GM23338 (cell line): Measurements from ENCODE around the gene RYR2. TPM values are rescaled to one million over a fixed set of nuclear protein-coding genes. Genes with fewer than 3 reads are reported as not detected.

Source experiments
- ATAC-seq: fragments of 200-7000 bp; cut with Tn5 transposase; 3 replicates; pipeline ENCODE4 v1.9.1; 2020
- DNase-seq: peaks from one replicate; pipeline ENCODE4 v3.0.0-alpha.2; 2015; ENCODE audit warnings: low spot score
- H2AFZ ChIP-seq: fragments of 200-600 bp; sonication (generic); 2 replicates; pipeline ENCODE4 v1.8.0; 2016; ENCODE audit warnings: antibody characterized with exemption, mild to moderate bottlenecking, moderate library complexity
- H3F3A ChIP-seq: fragments of 200-600 bp; sonication (generic); replicated peaks from 2 replicates; pipeline ENCODE4 v1.8.0; 2017; ENCODE audit warnings: antibody characterized with exemption, mixed run types, low read depth
- H3K27ac ChIP-seq: fragments of 200-600 bp; sonication (generic); 2 replicates; pipeline ENCODE4 v1.6.1; 2016; ENCODE audit warnings: low read depth
- H3K27me3 ChIP-seq: fragments of 200-600 bp; sonication (generic); 2 replicates; pipeline ENCODE4 v1.8.0; 2016; ENCODE audit warnings: mild to moderate bottlenecking, mixed run types, moderate library complexity; ENCODE audit not compliant: insufficient read depth
- H3K36me3 ChIP-seq: fragments of 200-600 bp; sonication (generic); 2 replicates; pipeline ENCODE4 v1.8.0; 2016; ENCODE audit warnings: mild to moderate bottlenecking; ENCODE audit not compliant: insufficient read depth
- H3K4me1 ChIP-seq: fragments of 200-600 bp; sonication (generic); 2 replicates; pipeline ENCODE4 v1.8.0; 2016; ENCODE audit warnings: mild to moderate bottlenecking, moderate library complexity; ENCODE audit not compliant: insufficient read depth
- H3K4me2 ChIP-seq: fragments of 200-600 bp; sonication (generic); 2 replicates; pipeline ENCODE4 v1.7.1; 2017; ENCODE audit warnings: mixed run types
- H3K4me3 ChIP-seq: fragments of 200-600 bp; sonication (generic); 2 replicates; pipeline ENCODE4 v1.6.1; 2016; ENCODE audit warnings: mixed run types
- H3K79me2 ChIP-seq: fragments of 200-600 bp; sonication (generic); replicated peaks from 2 replicates; pipeline ENCODE4 v1.8.0; 2017; ENCODE audit warnings: mild to moderate bottlenecking; ENCODE audit not compliant: insufficient read depth
- H3K9me2 ChIP-seq: fragments of 200-600 bp; sonication (generic); 2 replicates; pipeline ENCODE4 v1.8.0; 2017; ENCODE audit not compliant: insufficient read depth
- H4K20me1 ChIP-seq: fragments of 200-600 bp; sonication (generic); replicated peaks from 2 replicates; pipeline ENCODE4 v1.8.0; 2017; ENCODE audit warnings: mild to moderate bottlenecking; ENCODE audit not compliant: insufficient read depth
- H3K27ac Mint-ChIP-seq: 2 replicates; pipeline ENCODE4 v1.8.0; 2020; ENCODE audit warnings: inconsistent platforms, mild to moderate bottlenecking, moderate library complexity, mixed read lengths
- H3K27me3 Mint-ChIP-seq: 3 replicates; pipeline ENCODE4 v1.8.0; 2022; ENCODE audit warnings: low read depth, mild to moderate bottlenecking, moderate library complexity, mixed read lengths, inconsistent platforms; ENCODE audit not compliant: insufficient read depth, poor library complexity
- H3K36me3 Mint-ChIP-seq: 3 replicates; pipeline ENCODE4 v1.8.0; 2021; ENCODE audit warnings: low read depth, mild to moderate bottlenecking, inconsistent platforms, moderate library complexity, mixed read lengths
- H3K4me1 Mint-ChIP-seq: 3 replicates; pipeline ENCODE4 v1.8.0; 2020; ENCODE audit warnings: mild to moderate bottlenecking, inconsistent platforms, mixed read lengths
- H3K4me3 Mint-ChIP-seq: 3 replicates; pipeline ENCODE4 v1.8.0; 2021; ENCODE audit warnings: moderate library complexity, mild to moderate bottlenecking, inconsistent platforms, mixed read lengths
- H3K9me3 Mint-ChIP-seq: 3 replicates; pipeline ENCODE4 v1.8.0; 2020; ENCODE audit warnings: moderate library complexity, mild to moderate bottlenecking, inconsistent platforms, mixed read lengths
- CREB1 ChIP-seq: fragments of 250-450 bp; sonication (Bioruptor Pico); IDR thresholded peaks from 2 replicates; pipeline ENCODE4 v1.5.0; 2020; ENCODE audit warnings: low read depth, mild to moderate bottlenecking, moderate library complexity
- EZH2 ChIP-seq: fragments of 200-600 bp; sonication (generic); IDR thresholded peaks from one replicate; pipeline ENCODE4 v1.8.0; 2017; ENCODE audit warnings: antibody characterized with exemption, mild to moderate bottlenecking, low read depth; ENCODE audit not compliant: unreplicated experiment
- EZH2phosphoT487 ChIP-seq: fragments of 200-600 bp; sonication (generic); IDR thresholded peaks from one replicate; pipeline ENCODE4 v1.8.1; 2018; ENCODE audit warnings: antibody characterized with exemption; ENCODE audit not compliant: unreplicated experiment
- JUNB ChIP-seq: IDR thresholded peaks from one replicate; pipeline ENCODE4 v1.6.1; 2016; ENCODE audit warnings: antibody characterized with exemption; ENCODE audit not compliant: unreplicated experiment
- NANOG ChIP-seq: IDR thresholded peaks from 2 replicates; pipeline ENCODE4 v1.6.1; 2016; ENCODE audit warnings: antibody characterized with exemption, borderline replicate concordance
- POLR2AphosphoS5 ChIP-seq: IDR thresholded peaks from 2 replicates; pipeline ENCODE4 v1.6.1; 2016; ENCODE audit warnings: antibody characterized with exemption, low read depth
- STAT1 ChIP-seq: IDR thresholded peaks from one replicate; pipeline ENCODE4 v1.6.1; 2016; ENCODE audit warnings: antibody characterized with exemption; ENCODE audit not compliant: unreplicated experiment
- ZNF114 ChIP-seq: fragments of 250-450 bp; sonication (Bioruptor Pico); IDR thresholded peaks from 2 replicates; pipeline ENCODE4 v1.5.0; 2020; ENCODE audit warnings: mild to moderate bottlenecking, moderate library complexity
- ZNF331 ChIP-seq: fragments of 250-450 bp; sonication (Bioruptor Pico); IDR thresholded peaks from 2 replicates; pipeline ENCODE4 v1.5.0; 2020; ENCODE audit warnings: low read depth, mild to moderate bottlenecking, moderate library complexity
- polyA plus RNA-seq: library from polyadenylated mRNA; unstranded; fragments of >200 nt; fragmentation: Nextera tagmentation; extraction: Ambion mirVana; gene quantifications from 2 replicates; pipeline ENCODE4 v1.2.1, GENCODE V29; 2016
- total RNA-seq: library from RNA; depleted of rRNA; stranded (reverse); fragments of >200 nt; shearing (Covaris generic); gene quantifications from 2 replicates; pipeline ENCODE4 v1.2.3, GENCODE V29; 2014
- TF ChIP-seq, protein P1 (sequence below): IDR thresholded peaks from 2 replicates; pipeline ENCODE4 v1.6.1; 2016; ENCODE audit warnings: antibody characterized with exemption
- TF ChIP-seq, protein P2 (sequence below): IDR thresholded peaks from one replicate; pipeline ENCODE4 v1.6.1; 2018; ENCODE audit warnings: antibody characterized with exemption; ENCODE audit not compliant: unreplicated experiment
- TF ChIP-seq, protein P3 (sequence below): fragments of 250-450 bp; sonication (Bioruptor Pico); IDR thresholded peaks from 2 replicates; pipeline ENCODE4 v1.5.0; 2020; ENCODE audit warnings: mild to moderate bottlenecking, moderate library complexity
- TF ChIP-seq, protein P4 (sequence below), 2 experiments: fragments of 200-600 bp in 1 of 2; sonication (generic) in 1 of 2; conservative IDR thresholded peaks; 2 replicates each; pipeline versions ENCODE4 v1.5.1 to v1.6.1; 2016 to 2017; ENCODE audit warnings: antibody characterized with exemption in 2 of 2, low read depth in 2 of 2, mild to moderate bottlenecking in 2 of 2, moderate library complexity in 1 of 2

The RYR2 gene
- total and polyA plus RNA-seq, 2 experiments from 2014 or later, result 8.9 to 10.0 TPM

DNA sequence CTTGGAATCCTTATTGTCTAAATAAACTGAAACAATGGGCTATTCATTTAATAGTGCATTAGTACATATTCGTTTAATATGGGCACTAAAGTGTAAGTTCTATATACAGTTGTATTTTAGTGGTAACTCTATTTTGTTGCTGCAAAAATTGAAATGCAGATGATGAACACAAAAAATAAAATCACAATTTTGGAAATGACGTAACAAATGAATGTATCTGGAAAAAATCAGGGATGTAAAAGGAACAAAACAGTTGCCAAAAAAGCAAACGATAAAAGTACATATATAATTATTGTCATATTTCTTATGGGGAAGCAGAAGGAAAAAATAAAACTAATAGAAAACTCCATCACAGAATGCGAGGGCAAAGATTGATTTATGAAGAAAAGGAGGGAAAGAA, 254.9 kb downstream of the RYR2 start:
- H3K27ac Mint-ChIP-seq, result no peak overlapping the region
- H3K36me3 ChIP-seq, result no peaks in the 10 kb centered on the region
- peaks cover 2% of the 10 kb centered on the region for H3K27me3 Mint-ChIP-seq
- H3K36me3 Mint-ChIP-seq, result no peaks in the 10 kb centered on the region
- no peak overlapping the region for H3K4me3 Mint-ChIP-seq
- H3K4me2 ChIP-seq, result no peak overlapping the region
- H3K27me3 ChIP-seq, result no peaks in the 10 kb centered on the region
- H3K79me2 ChIP-seq, result no peaks in the 10 kb centered on the region
- H3K9me3 Mint-ChIP-seq, result no peaks in the 10 kb centered on the region
- H3F3A ChIP-seq, result no peaks in the 10 kb centered on the region
- TF ChIP-seq STAT1 (no peak), NANOG (no peak), ZNF331 (no peak), EZH2phosphoT487 (no peak), JUNB (no peak), POLR2AphosphoS5 (no peak), CREB1 (no peak), EZH2 (no peak), ZNF114 (CRISPR knock-in tag) (no peak)
- TF ChIP-seq, protein P1, sequence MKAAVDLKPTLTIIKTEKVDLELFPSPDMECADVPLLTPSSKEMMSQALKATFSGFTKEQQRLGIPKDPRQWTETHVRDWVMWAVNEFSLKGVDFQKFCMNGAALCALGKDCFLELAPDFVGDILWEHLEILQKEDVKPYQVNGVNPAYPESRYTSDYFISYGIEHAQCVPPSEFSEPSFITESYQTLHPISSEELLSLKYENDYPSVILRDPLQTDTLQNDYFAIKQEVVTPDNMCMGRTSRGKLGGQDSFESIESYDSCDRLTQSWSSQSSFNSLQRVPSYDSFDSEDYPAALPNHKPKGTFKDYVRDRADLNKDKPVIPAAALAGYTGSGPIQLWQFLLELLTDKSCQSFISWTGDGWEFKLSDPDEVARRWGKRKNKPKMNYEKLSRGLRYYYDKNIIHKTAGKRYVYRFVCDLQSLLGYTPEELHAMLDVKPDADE, result no peak
- TF ChIP-seq, protein P2, sequence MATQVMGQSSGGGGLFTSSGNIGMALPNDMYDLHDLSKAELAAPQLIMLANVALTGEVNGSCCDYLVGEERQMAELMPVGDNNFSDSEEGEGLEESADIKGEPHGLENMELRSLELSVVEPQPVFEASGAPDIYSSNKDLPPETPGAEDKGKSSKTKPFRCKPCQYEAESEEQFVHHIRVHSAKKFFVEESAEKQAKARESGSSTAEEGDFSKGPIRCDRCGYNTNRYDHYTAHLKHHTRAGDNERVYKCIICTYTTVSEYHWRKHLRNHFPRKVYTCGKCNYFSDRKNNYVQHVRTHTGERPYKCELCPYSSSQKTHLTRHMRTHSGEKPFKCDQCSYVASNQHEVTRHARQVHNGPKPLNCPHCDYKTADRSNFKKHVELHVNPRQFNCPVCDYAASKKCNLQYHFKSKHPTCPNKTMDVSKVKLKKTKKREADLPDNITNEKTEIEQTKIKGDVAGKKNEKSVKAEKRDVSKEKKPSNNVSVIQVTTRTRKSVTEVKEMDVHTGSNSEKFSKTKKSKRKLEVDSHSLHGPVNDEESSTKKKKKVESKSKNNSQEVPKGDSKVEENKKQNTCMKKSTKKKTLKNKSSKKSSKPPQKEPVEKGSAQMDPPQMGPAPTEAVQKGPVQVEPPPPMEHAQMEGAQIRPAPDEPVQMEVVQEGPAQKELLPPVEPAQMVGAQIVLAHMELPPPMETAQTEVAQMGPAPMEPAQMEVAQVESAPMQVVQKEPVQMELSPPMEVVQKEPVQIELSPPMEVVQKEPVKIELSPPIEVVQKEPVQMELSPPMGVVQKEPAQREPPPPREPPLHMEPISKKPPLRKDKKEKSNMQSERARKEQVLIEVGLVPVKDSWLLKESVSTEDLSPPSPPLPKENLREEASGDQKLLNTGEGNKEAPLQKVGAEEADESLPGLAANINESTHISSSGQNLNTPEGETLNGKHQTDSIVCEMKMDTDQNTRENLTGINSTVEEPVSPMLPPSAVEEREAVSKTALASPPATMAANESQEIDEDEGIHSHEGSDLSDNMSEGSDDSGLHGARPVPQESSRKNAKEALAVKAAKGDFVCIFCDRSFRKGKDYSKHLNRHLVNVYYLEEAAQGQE, result no peak
- TF ChIP-seq, protein P3, sequence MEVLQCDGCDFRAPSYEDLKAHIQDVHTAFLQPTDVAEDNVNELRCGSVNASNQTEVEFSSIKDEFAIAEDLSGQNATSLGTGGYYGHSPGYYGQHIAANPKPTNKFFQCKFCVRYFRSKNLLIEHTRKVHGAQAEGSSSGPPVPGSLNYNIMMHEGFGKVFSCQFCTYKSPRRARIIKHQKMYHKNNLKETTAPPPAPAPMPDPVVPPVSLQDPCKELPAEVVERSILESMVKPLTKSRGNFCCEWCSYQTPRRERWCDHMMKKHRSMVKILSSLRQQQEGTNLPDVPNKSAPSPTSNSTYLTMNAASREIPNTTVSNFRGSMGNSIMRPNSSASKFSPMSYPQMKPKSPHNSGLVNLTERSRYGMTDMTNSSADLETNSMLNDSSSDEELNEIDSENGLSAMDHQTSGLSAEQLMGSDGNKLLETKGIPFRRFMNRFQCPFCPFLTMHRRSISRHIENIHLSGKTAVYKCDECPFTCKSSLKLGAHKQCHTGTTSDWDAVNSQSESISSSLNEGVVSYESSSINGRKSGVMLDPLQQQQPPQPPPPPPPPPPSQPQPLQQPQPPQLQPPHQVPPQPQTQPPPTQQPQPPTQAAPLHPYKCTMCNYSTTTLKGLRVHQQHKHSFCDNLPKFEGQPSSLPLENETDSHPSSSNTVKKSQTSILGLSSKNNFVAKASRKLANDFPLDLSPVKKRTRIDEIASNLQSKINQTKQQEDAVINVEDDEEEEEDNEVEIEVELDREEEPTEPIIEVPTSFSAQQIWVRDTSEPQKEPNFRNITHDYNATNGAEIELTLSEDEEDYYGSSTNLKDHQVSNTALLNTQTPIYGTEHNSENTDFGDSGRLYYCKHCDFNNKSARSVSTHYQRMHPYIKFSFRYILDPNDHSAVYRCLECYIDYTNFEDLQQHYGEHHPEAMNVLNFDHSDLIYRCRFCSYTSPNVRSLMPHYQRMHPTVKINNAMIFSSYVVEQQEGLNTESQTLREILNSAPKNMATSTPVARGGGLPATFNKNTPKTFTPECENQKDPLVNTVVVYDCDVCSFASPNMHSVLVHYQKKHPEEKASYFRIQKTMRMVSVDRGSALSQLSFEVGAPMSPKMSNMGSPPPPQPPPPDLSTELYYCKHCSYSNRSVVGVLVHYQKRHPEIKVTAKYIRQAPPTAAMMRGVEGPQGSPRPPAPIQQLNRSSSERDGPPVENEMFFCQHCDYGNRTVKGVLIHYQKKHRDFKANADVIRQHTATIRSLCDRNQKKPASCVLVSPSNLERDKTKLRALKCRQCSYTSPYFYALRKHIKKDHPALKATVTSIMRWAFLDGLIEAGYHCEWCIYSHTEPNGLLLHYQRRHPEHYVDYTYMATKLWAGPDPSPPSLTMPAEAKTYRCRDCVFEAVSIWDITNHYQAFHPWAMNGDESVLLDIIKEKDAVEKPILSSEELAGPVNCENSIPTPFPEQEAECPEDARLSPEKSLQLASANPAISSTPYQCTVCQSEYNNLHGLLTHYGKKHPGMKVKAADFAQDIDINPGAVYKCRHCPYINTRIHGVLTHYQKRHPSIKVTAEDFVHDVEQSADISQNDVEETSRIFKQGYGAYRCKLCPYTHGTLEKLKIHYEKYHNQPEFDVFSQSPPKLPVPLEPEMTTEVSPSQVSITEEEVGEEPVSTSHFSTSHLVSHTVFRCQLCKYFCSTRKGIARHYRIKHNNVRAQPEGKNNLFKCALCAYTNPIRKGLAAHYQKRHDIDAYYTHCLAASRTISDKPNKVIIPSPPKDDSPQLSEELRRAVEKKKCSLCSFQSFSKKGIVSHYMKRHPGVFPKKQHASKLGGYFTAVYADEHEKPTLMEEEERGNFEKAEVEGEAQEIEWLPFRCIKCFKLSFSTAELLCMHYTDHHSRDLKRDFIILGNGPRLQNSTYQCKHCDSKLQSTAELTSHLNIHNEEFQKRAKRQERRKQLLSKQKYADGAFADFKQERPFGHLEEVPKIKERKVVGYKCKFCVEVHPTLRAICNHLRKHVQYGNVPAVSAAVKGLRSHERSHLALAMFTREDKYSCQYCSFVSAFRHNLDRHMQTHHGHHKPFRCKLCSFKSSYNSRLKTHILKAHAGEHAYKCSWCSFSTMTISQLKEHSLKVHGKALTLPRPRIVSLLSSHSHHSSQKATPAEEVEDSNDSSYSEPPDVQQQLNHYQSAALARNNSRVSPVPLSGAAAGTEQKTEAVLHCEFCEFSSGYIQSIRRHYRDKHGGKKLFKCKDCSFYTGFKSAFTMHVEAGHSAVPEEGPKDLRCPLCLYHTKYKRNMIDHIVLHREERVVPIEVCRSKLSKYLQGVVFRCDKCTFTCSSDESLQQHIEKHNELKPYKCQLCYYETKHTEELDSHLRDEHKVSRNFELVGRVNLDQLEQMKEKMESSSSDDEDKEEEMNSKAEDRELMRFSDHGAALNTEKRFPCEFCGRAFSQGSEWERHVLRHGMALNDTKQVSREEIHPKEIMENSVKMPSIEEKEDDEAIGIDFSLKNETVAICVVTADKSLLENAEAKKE, result no peak
- TF ChIP-seq, protein P4, sequence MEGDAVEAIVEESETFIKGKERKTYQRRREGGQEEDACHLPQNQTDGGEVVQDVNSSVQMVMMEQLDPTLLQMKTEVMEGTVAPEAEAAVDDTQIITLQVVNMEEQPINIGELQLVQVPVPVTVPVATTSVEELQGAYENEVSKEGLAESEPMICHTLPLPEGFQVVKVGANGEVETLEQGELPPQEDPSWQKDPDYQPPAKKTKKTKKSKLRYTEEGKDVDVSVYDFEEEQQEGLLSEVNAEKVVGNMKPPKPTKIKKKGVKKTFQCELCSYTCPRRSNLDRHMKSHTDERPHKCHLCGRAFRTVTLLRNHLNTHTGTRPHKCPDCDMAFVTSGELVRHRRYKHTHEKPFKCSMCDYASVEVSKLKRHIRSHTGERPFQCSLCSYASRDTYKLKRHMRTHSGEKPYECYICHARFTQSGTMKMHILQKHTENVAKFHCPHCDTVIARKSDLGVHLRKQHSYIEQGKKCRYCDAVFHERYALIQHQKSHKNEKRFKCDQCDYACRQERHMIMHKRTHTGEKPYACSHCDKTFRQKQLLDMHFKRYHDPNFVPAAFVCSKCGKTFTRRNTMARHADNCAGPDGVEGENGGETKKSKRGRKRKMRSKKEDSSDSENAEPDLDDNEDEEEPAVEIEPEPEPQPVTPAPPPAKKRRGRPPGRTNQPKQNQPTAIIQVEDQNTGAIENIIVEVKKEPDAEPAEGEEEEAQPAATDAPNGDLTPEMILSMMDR (conservative IDR thresholded peaks at IDR 0.05; ENCODE audit: low read depth in 2 of 2), result no peak
- no peak overlapping the region for H2AFZ ChIP-seq
- H3K4me1 Mint-ChIP-seq, result no peaks in the 10 kb centered on the region
- DNase-seq (no peak), ATAC-seq (no peak)
- H3K4me1 ChIP-seq, result no peaks in the 10 kb centered on the region
- H3K9me2 ChIP-seq, result peaks cover 4% of the 10 kb centered on the region
- H3K27ac ChIP-seq, result no peak overlapping the region
- no peaks in the 10 kb centered on the region for H4K20me1 ChIP-seq
- H3K4me3 ChIP-seq, result no peak overlapping the region
